Activated CD8-positive, alpha-beta memory T cell treated with anti-CD3 and anti-CD28 coated beads, Interleukin-2, amount 10 ng/mL, durations not matched to agents 7 days and 5 days (primary cell): ENCODE results near the gene CLDN7. TPM values are rescaled to one million over a fixed set of nuclear protein-coding genes. Genes with fewer than 3 reads are reported as not detected.

Experiments
- ATAC-seq: fragments of 150-1000 bp; cut with Tn5 transposase; one replicate; pipeline ENCODE4 v1.10.0; 2021; ENCODE audit warnings: moderate library complexity
- CTCF ChIA-PET: fragments of 350-600 bp; sonication (Branson Sonifier 250); formaldehyde crosslinking; loops from one replicate; lab custom pipeline; 2021; ENCODE audit warnings: antibody characterized with exemption; lab: Charles Lee
- DNase-seq: peaks from one replicate; pipeline ENCODE4 v3.0.0-alpha.2; 2020
- H3K27ac Mint-ChIP-seq: one replicate; pipeline ENCODE4 v1.8.0; 2021; ENCODE audit warnings: mild to moderate bottlenecking, mixed read lengths
- H3K27me3 Mint-ChIP-seq: one replicate; pipeline ENCODE4 v1.8.0; 2021; ENCODE audit warnings: mixed read lengths
- H3K36me3 Mint-ChIP-seq: one replicate; pipeline ENCODE4 v1.8.0; 2021; ENCODE audit warnings: mild to moderate bottlenecking, mixed read lengths
- H3K4me1 Mint-ChIP-seq: one replicate; pipeline ENCODE4 v1.8.0; 2021; ENCODE audit warnings: mixed read lengths
- H3K4me3 Mint-ChIP-seq: one replicate; pipeline ENCODE4 v1.8.0; 2021; ENCODE audit warnings: mild to moderate bottlenecking, moderate library complexity, mixed read lengths
- H3K9me3 Mint-ChIP-seq: one replicate; pipeline ENCODE4 v1.8.0; 2022; ENCODE audit warnings: low read depth, mixed read lengths
- total RNA-seq, 2 experiments: library from RNA; stranded (reverse); gene quantifications; one replicate each; pipeline ENCODE4 v1.2.3, GENCODE V29; 2021

CLDN7 gene
- total RNA-seq, 2 experiments from 2014 or later: 0.66 to 1.9 TPM

GRCh38 chr17:7222972-7223292, 39.3 kb downstream of the CLDN7 start:
- Mint-ChIP-seq H3K4me1 (peaks cover 30% of the 10 kb centered on the region), H3K36me3 (peaks cover 15% of the 10 kb centered on the region), H3K27ac (no peak overlapping the region), H3K27me3 (no peaks in the 10 kb centered on the region), H3K4me3 (no peak overlapping the region), H3K9me3 (no peaks in the 10 kb centered on the region)
- CTCF ChIA-PET: interaction anchor here (2.2 kb wide), 1 partner anchor 73 kb away, joined by 8 read pairs; no protein-coding TSS in a partner anchor
- no peak for ATAC-seq
- no peak for DNase-seq

DNA sequence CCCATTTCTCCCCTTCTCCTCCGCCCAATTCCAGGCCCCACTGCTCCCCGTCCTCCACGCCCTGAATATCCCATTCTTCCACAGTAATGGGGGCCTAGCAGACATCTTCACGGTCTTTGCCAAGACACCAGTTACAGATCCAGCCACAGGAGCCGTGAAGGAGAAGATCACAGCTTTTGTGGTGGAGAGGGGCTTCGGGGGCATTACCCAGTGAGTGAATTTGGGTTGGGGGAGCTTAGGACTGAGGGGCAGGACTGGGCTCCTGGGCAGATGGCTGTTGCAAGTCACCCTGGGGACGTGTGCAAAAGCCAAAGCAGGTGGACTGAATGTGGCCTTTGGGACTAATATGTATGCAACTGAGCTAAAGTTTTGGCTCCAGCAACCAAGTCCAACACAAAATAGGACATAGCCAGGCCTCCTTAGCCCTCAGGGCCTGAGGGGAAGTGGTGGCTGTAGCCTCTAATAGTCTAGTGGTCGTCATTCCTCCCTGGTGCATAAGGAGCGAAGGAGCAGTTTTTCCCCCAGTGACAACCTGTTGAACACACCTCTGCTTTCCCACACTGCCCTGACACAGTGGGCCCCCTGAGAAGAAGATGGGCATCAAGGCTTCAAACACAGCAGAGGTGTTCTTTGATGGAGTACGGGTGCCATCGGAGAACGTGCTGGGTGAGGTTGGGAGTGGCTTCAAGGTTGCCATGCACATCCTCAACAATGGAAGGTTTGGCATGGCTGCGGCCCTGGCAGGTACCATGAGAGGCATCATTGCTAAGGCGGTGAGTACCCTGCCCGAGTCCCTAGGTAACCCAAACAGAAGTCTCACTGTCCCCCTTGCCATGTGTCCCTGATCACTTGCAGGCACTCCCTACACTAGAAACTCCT, 39.9 kb downstream of the CLDN7 start:
- peak overlapping the region; percentile 91 for H3K27ac Mint-ChIP-seq
- no peaks in the 10 kb centered on the region for H3K9me3 Mint-ChIP-seq
- DNase-seq (no peak), ATAC-seq (no peak)
- CTCF ChIA-PET: interaction anchor here (0.9 to 4.1 kb wide), 5 partner anchors 10 to 74 kb away, joined by 3 to 42 read pairs (median 5); partner anchors contain the start of genes CLDN7 and PHF23
- H3K27me3 Mint-ChIP-seq: no peaks in the 10 kb centered on the region
- H3K36me3 Mint-ChIP-seq: peaks cover 12% of the 10 kb centered on the region
- H3K4me1 Mint-ChIP-seq: peaks cover 32% of the 10 kb centered on the region
- no peak overlapping the region for H3K4me3 Mint-ChIP-seq

GRCh38 chr17:7221278-7222092, 40.8 kb downstream of the CLDN7 start:
- no peaks in the 10 kb centered on the region for H3K27me3 Mint-ChIP-seq
- peak overlapping the region; percentile 91 for H3K27ac Mint-ChIP-seq
- peaks cover 31% of the 10 kb centered on the region for H3K4me1 Mint-ChIP-seq
- no peak for DNase-seq
- no peaks in the 10 kb centered on the region for H3K9me3 Mint-ChIP-seq
- CTCF ChIA-PET: interaction anchor here (0.8 to 4.1 kb wide), 20 partner anchors 11 to 339 kb away, joined by 3 to 42 read pairs (median 5); partner anchors contain the start of genes ACAP1, CLDN7, CTDNEP1 and ELP5
- peaks cover 10% of the 10 kb centered on the region for H3K36me3 Mint-ChIP-seq
- H3K4me3 Mint-ChIP-seq: peak overlapping the region; percentile 91
- ATAC-seq: no peak

DNA sequence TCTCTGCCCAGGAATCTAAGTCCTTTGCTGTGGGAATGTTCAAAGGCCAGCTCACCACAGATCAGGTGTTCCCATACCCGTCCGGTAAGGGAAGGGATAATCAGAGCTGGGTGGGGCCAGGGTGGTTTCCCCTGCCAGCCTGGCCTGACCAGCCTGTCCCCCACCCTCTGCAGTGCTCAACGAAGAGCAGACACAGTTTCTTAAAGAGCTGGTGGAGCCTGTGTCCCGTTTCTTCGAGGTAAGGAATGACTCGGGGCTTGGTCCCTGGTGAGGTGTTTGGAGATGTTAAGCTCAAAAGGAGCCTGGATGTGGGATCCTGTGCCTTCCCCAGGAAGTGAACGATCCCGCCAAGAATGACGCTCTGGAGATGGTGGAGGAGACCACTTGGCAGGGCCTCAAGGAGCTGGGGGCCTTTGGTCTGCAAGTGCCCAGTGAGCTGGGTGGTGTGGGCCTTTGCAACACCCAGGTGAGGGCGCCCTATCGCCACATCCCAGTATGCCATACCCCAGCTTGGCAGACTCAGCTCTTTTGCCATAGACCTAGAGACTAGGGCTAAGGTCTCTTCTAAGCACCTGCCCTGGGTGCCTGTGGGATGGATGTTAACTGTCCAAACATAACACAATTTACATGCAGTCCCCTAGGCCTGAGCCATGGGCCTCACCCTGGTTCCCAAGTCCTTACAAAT, 41.5 kb downstream of the CLDN7 start:
- ATAC-seq (peak; percentile 45), DNase-seq (peak; percentile 77)
- Mint-ChIP-seq H3K27me3 (no peaks in the 10 kb centered on the region), H3K4me3 (peak overlapping the region; percentile 91), H3K27ac (peak overlapping the region; percentile 91), H3K4me1 (peaks cover 37% of the 10 kb centered on the region), H3K9me3 (no peaks in the 10 kb centered on the region), H3K36me3 (peaks cover 10% of the 10 kb centered on the region)
- CTCF ChIA-PET: interaction anchor here (0.6 to 4.1 kb wide), 22 partner anchors 11 to 340 kb away, joined by 3 to 42 read pairs (median 4); partner anchors contain the start of genes ACAP1, CLDN7, CTDNEP1 and ELP5

DNA sequence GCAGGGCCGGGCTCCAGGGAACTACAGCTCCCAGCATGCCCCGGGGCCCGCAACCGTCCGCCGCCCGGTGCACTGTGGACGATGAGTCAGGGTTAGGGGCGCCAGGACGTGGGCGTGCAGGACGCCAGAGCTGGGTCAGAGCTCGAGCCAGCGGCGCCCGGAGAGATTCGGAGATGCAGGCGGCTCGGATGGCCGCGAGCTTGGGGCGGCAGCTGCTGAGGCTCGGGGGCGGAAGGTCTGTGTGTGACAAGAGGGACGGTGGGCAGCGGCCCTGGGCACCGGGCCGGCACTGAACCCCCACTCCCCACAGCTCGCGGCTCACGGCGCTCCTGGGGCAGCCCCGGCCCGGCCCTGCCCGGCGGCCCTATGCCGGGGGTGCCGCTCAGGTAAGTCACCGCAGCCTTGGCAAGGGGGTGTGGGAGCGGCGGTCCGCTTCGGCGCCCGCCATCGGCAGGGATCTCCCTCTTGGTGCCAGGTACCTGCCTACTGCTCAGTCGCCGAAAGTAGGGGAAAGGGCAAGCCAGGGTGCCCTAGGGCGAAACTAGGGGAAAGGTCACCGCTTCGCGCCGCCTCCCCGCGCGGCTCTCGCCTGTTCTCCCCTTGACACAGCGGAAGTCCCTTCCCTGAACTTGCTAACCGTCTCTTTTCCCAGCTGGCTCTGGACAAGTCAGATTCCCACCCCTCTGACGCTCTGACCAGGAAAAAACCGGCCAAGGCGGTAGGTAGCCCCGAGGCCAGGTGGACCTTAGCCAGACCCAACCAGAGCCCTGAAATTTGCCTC, 42.3 kb downstream of the CLDN7 start, which contains the start of the genes ACADVL and DLG4:
Gene ACADVL, plus strand, starts transcription at position 127 of the 781 bp plus-strand sequence. Its CDS starts 47 bp downstream, at position 174.
Gene DLG4, minus strand, starts transcription at position 25 of the 781 bp plus-strand sequence.
- CTCF ChIA-PET: interaction anchor here (0.6 to 4.1 kb wide), 26 partner anchors 11 to 395 kb away, joined by 3 to 42 read pairs (median 3); partner anchors contain the start of genes ACAP1, CLDN7, CTDNEP1 and DVL2
- Mint-ChIP-seq H3K4me1 (peaks cover 44% of the 10 kb centered on the region), H3K4me3 (peak within 1 kb of the TSS; percentile 91), H3K9me3 (no peaks in the 10 kb centered on the region), H3K27ac (peak within 1 kb of the TSS; percentile 91), H3K36me3 (peaks cover 10% of the 10 kb centered on the region), H3K27me3 (no peaks in the 10 kb centered on the region)
- ATAC-seq: peak; percentile 87
- peak; percentile 89 for DNase-seq

DNA sequence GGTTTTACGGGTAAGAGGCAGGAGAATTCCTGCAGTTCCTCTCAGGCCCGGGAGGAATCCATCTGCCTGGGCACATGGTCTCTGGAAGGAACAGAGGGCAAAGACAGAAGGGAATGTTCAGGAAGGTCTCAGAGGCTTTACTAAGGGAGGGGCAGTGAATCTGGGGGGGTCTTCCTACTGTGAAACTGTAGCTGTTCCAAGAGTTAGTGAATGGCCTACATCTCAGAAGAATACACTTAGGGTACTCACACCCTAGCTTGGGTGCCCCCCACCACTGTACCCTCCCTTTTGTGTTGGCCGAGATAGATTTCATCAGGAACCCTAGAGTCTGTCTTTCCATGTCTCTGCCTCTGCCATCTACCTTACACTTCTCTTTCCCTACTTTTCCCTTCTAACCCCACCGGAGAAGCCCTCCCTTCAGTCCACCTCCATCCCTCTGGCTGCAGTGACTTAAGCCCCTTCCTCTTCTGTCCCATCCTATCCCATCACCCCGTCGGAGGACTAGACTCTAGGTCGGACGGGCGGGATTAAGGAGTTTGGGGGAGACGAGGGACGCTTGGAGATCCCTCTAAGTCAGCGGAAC, 43.0 kb downstream of the CLDN7 start:
- no peaks in the 10 kb centered on the region for H3K9me3 Mint-ChIP-seq
- H3K36me3 Mint-ChIP-seq: peaks cover 10% of the 10 kb centered on the region
- H3K27ac Mint-ChIP-seq: peak overlapping the region; percentile 91
- peaks cover 50% of the 10 kb centered on the region for H3K4me1 Mint-ChIP-seq
- peak overlapping the region; percentile 91 for H3K4me3 Mint-ChIP-seq
- DNase-seq (no peak), ATAC-seq (no peak)
- CTCF ChIA-PET: interaction anchor here (0.6 to 4.1 kb wide), 12 partner anchors 12 to 395 kb away, joined by 3 to 42 read pairs (median 4); partner anchors contain the start of genes CTDNEP1, DVL2, ELP5 and FXR2
- no peaks in the 10 kb centered on the region for H3K27me3 Mint-ChIP-seq

DNA sequence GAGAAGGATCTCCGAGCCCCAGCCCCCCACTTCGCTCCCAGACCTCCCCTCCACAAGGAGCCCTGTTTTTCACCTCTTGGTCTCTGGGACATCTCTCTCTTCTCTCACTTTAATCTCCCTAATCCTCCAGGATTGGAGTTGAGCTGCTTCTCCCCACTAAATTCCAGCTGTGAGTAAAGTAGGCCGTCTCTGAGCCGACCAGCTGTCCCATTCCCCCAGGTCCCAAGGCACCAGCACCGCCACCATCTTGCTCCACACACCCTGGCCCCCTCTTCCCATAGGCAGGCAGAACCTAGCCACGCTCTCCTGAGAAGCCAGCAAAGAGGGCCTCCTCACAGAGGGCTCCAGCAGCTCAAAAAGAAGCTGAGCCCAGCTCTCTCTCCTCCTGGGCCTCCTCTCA, 43.5 kb downstream of the CLDN7 start:
- peaks cover 55% of the 10 kb centered on the region for H3K4me1 Mint-ChIP-seq
- no peaks in the 10 kb centered on the region for H3K9me3 Mint-ChIP-seq
- no peak overlapping the region for H3K4me3 Mint-ChIP-seq
- H3K27ac Mint-ChIP-seq: no peak overlapping the region
- H3K36me3 Mint-ChIP-seq: peaks cover 10% of the 10 kb centered on the region
- CTCF ChIA-PET: interaction anchor here (1.7 to 4.1 kb wide), 3 partner anchors 20 to 396 kb away, joined by 5 to 42 read pairs (median 18); partner anchors contain the start of genes FXR2 and PHF23
- H3K27me3 Mint-ChIP-seq: no peaks in the 10 kb centered on the region
- DNase-seq: no peak
- ATAC-seq: no peak

- DNase-seq (no peak), ATAC-seq (no peak)
- Mint-ChIP-seq H3K27me3 (peaks cover 4% of the 10 kb centered on the region), H3K4me3 (peak overlapping the region; percentile 7), H3K9me3 (no peaks in the 10 kb centered on the region), H3K27ac (no peak overlapping the region), H3K36me3 (peaks cover 5% of the 10 kb centered on the region), H3K4me1 (peaks cover 59% of the 10 kb centered on the region)
- CTCF ChIA-PET: no interaction called here
These were observed 44.1 kb downstream of the CLDN7 start for GRCh38 chr17:7218166-7218565.

GRCh38 chr17:7217113-7217987, 44.9 kb downstream of the CLDN7 start:
- H3K27ac Mint-ChIP-seq: no peak overlapping the region
- peaks cover 60% of the 10 kb centered on the region for H3K4me1 Mint-ChIP-seq
- DNase-seq (no peak), ATAC-seq (no peak)
- H3K36me3 Mint-ChIP-seq: no peaks in the 10 kb centered on the region
- CTCF ChIA-PET: no interaction called here
- no peak overlapping the region for H3K4me3 Mint-ChIP-seq
- H3K27me3 Mint-ChIP-seq: peaks cover 7% of the 10 kb centered on the region
- H3K9me3 Mint-ChIP-seq: no peaks in the 10 kb centered on the region

- H3K4me3 Mint-ChIP-seq: peak overlapping the region; percentile 0
These were observed 45.8 kb downstream of the CLDN7 start for GRCh38 chr17:7216242-7217112.

More at GRCh38 chr17:7216242-7217112, 45.8 kb downstream of the CLDN7 start:
- Mint-ChIP-seq H3K36me3 (no peaks in the 10 kb centered on the region), H3K9me3 (no peaks in the 10 kb centered on the region), H3K27ac (no peak overlapping the region), H3K27me3 (peaks cover 13% of the 10 kb centered on the region), H3K4me1 (peaks cover 61% of the 10 kb centered on the region)
- ATAC-seq: no peak
- no peak for DNase-seq
- CTCF ChIA-PET: interaction anchor here (0.5 kb wide), 1 partner anchor 466 kb away, joined by 3 read pairs; no protein-coding TSS in a partner anchor
